HL-60 (cell line): ENCODE measurements around the gene THPO.

Source experiments
- DNase-seq, 2 experiments: peaks; one replicate each; pipeline ENCODE4 v3.0.0-alpha.2; 2010 to 2020; ENCODE audit warnings: low read depth in 1 of 2, low spot score in 1 of 2
- H3K27ac ChIP-seq: fragments of 250-450 bp; sonication (Bioruptor Pico); replicated peaks from 2 replicates; pipeline ENCODE4 v1.5.1; 2020; ENCODE audit warnings: mild to moderate bottlenecking, moderate library complexity
- H3K27me3 ChIP-seq: fragments of 250-450 bp; sonication (Bioruptor Pico); 2 replicates; pipeline ENCODE4 v1.5.1; 2021; ENCODE audit warnings: mild to moderate bottlenecking, moderate library complexity; ENCODE audit not compliant: insufficient read depth, poor library complexity, severe bottlenecking
- H3K4me3 ChIP-seq: replicated peaks from 2 replicates; pipeline ENCODE4 v1.5.1; 2011; ENCODE audit warnings: mild to moderate bottlenecking, control low read depth, low read length; ENCODE audit not compliant: insufficient read depth
- GABPA ChIP-seq: IDR thresholded peaks from 2 replicates; pipeline ENCODE4 v1.6.1; 2012; ENCODE audit warnings: low read depth
- POLR2AphosphoS5 ChIP-seq: IDR thresholded peaks from 2 replicates; pipeline ENCODE4 v1.6.1; 2012; ENCODE audit warnings: low read depth
- SPI1 ChIP-seq: IDR thresholded peaks from 2 replicates; pipeline ENCODE4 v1.6.1; 2012; ENCODE audit warnings: low read depth, mild to moderate bottlenecking, borderline replicate concordance
- TF ChIP-seq, protein P1 (sequence below): IDR thresholded peaks from one replicate; pipeline ENCODE4 v1.5.1; 2011; ENCODE audit warnings: low read length, control low read depth, inconsistent platforms; ENCODE audit not compliant: insufficient read depth
- TF ChIP-seq, protein P2 (sequence below): IDR thresholded peaks from 2 replicates; pipeline ENCODE4 v1.6.1; 2012; ENCODE audit warnings: low read depth; ENCODE audit not compliant: insufficient replicate concordance

The THPO gene

DNA sequence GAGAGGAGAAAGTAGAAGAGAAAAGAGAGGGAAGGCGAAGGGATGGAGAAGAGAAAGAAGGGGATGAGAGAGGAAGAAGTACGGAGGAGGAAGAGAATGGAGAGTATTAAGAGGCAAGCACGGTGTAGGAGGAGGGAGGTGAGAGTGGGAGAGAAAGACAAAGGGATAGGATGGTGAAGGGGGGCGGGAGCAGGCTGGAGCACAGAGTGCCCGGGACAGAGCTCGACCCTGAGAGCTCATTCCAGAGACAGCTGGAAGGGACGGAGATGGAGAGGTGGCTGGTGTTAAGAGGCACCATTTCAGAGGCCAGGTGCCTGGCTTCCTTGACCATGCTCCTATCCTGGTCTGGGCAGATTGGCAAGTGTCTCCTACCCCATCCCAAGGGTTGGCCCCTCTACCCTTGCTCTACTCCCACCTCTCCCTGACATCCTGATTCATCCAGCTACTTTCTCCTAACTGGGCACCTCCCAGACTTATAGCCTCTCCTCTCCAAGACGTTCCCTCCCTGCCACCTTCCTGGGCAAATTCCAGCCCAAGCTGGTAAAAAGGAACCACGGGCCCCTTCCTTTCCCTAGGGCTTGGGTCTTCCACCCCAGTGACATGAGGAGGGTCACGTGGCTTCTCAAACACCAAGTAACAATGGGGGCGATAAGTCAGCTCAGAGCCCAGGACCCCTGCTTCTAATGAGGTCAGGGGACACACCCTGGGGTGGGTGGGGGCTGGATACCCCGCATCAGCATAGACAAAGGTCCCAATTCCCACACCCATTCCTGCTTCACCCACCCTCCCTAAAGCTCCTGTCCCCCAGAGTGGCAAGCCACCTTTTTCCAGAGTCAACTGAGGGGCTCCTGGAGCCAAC lies 17.7 kb downstream of the THPO start:
- TF ChIP-seq GABPA (no peak), SPI1 (no peak), POLR2AphosphoS5 (no peak)
- TF ChIP-seq, protein P1, sequence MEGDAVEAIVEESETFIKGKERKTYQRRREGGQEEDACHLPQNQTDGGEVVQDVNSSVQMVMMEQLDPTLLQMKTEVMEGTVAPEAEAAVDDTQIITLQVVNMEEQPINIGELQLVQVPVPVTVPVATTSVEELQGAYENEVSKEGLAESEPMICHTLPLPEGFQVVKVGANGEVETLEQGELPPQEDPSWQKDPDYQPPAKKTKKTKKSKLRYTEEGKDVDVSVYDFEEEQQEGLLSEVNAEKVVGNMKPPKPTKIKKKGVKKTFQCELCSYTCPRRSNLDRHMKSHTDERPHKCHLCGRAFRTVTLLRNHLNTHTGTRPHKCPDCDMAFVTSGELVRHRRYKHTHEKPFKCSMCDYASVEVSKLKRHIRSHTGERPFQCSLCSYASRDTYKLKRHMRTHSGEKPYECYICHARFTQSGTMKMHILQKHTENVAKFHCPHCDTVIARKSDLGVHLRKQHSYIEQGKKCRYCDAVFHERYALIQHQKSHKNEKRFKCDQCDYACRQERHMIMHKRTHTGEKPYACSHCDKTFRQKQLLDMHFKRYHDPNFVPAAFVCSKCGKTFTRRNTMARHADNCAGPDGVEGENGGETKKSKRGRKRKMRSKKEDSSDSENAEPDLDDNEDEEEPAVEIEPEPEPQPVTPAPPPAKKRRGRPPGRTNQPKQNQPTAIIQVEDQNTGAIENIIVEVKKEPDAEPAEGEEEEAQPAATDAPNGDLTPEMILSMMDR, result no peak
- TF ChIP-seq, protein P2, sequence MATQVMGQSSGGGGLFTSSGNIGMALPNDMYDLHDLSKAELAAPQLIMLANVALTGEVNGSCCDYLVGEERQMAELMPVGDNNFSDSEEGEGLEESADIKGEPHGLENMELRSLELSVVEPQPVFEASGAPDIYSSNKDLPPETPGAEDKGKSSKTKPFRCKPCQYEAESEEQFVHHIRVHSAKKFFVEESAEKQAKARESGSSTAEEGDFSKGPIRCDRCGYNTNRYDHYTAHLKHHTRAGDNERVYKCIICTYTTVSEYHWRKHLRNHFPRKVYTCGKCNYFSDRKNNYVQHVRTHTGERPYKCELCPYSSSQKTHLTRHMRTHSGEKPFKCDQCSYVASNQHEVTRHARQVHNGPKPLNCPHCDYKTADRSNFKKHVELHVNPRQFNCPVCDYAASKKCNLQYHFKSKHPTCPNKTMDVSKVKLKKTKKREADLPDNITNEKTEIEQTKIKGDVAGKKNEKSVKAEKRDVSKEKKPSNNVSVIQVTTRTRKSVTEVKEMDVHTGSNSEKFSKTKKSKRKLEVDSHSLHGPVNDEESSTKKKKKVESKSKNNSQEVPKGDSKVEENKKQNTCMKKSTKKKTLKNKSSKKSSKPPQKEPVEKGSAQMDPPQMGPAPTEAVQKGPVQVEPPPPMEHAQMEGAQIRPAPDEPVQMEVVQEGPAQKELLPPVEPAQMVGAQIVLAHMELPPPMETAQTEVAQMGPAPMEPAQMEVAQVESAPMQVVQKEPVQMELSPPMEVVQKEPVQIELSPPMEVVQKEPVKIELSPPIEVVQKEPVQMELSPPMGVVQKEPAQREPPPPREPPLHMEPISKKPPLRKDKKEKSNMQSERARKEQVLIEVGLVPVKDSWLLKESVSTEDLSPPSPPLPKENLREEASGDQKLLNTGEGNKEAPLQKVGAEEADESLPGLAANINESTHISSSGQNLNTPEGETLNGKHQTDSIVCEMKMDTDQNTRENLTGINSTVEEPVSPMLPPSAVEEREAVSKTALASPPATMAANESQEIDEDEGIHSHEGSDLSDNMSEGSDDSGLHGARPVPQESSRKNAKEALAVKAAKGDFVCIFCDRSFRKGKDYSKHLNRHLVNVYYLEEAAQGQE, result no peak
- no peak for DNase-seq
- Histone ChIP-seq H3K27me3 (no peaks in the 10 kb centered on the region), H3K4me3 (no peak overlapping the region), H3K27ac (no peak overlapping the region)

GRCh38 chr3:184359610-184360009 lies 18.4 kb downstream of the THPO start:
- DNase-seq, result no peak
- H3K4me3 ChIP-seq, result no peak overlapping the region
- H3K27ac ChIP-seq, result no peak overlapping the region
- TF ChIP-seq SPI1 (no peak), POLR2AphosphoS5 (no peak), GABPA (no peak)
- TF ChIP-seq, protein P2, result no peak
- TF ChIP-seq, protein P1, result no peak
- no peaks in the 10 kb centered on the region for H3K27me3 ChIP-seq

DNA sequence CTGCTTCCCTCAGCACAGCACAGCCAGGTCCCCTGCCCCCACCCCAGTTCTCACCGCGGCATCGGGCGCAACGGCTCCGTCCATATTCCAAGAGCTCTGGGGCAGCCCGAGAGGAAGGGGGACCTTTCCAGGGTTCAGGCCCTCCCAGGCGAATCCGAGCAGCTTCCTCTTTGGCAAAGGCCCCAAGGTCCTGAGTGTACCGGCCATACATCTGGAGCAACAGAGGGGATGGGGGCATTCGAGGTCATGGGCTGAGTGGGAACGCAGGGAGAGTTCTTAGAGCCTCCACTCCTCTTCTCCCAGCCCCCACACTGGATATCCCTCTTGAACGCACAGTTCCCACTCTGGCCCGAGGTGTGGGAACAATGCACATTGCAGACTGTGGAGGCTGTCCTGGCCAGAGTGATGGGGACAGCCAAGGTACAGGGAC lies 19.1 kb downstream of the THPO start:
- no peak for TF ChIP-seq GABPA
- TF ChIP-seq POLR2AphosphoS5, result no peak
- TF ChIP-seq, protein P1, result no peak
- TF ChIP-seq, protein P2, result no peak
- TF ChIP-seq SPI1, result no peak
- H3K4me3 ChIP-seq, result no peak overlapping the region
- no peak overlapping the region for H3K27ac ChIP-seq
- no peak for DNase-seq
- no peaks in the 10 kb centered on the region for H3K27me3 ChIP-seq
